K562 (cell line): Measurements from ENCODE around the gene PATL2. TPM values are rescaled to one million over a fixed set of nuclear protein-coding genes. Genes with fewer than 3 reads are reported as not detected.

ENCODE experiments used
- E2F4 ChIP-seq: sonication (generic); formaldehyde crosslinking; IDR thresholded peaks from 2 replicates; pipeline ENCODE4 v1.8.0; 2022; ENCODE audit warnings: mild to moderate bottlenecking, low read depth, missing genetic modification reagents
- ELK3 ChIP-seq: fragments of 450-650 bp; formaldehyde crosslinking; IDR thresholded peaks from 2 replicates; pipeline ENCODE4 v1.4.0; 2020; ENCODE audit warnings: mild to moderate bottlenecking
- HES1 ChIP-seq: fragments of 450-650 bp; IDR thresholded peaks from 2 replicates; pipeline ENCODE4 v1.6.1; 2016; ENCODE audit warnings: low read depth, mild to moderate bottlenecking, moderate library complexity
- HINFP ChIP-seq: fragments of 450-650 bp; conservative IDR thresholded peaks from 2 replicates; pipeline ENCODE4 v1.6.1; 2016; ENCODE audit warnings: missing genetic modification characterization, low read depth, mild to moderate bottlenecking, control low read depth, missing compliant biosample characterization
- KAT8 ChIP-seq: fragments of 450-650 bp; IDR thresholded peaks from 2 replicates; pipeline ENCODE4 v1.6.1; 2016; ENCODE audit warnings: low read depth, mild to moderate bottlenecking
- MCM3 ChIP-seq: fragments of 450-650 bp; IDR thresholded peaks from 2 replicates; pipeline ENCODE4 v1.6.1; 2016
- MECOM ChIP-seq: fragments of 250-450 bp; sonication (Bioruptor Pico); IDR thresholded peaks from 2 replicates; pipeline ENCODE4 v1.8.0; 2022; ENCODE audit warnings: inconsistent platforms
- MEIS2 ChIP-seq: fragments of 450-650 bp; IDR thresholded peaks from 2 replicates; pipeline ENCODE4 v1.6.1; 2014; ENCODE audit warnings: mild to moderate bottlenecking; ENCODE audit not compliant: partially characterized antibody
- NR0B1 ChIP-seq: fragments of 450-650 bp; IDR thresholded peaks from one replicate; pipeline ENCODE4 v1.6.1; 2018; ENCODE audit warnings: mild to moderate bottlenecking, moderate library complexity; ENCODE audit not compliant: partially characterized antibody
- NR2C2 ChIP-seq, 2 experiments: fragments of 200-800 bp in 1 of 2; sonication (Bioruptor generic) in 1 of 2; sonication (generic) in 1 of 2; formaldehyde crosslinking in 1 of 2; IDR thresholded peaks; 2 replicates each; pipeline versions ENCODE4 v1.6.1 to v1.8.0; 2016 to 2022; ENCODE audit warnings: mild to moderate bottlenecking in 1 of 2, missing compliant biosample characterization in 1 of 2, missing genetic modification characterization in 1 of 2, missing genetic modification reagents in 1 of 2
- POLR2AphosphoS5 ChIP-seq: IDR thresholded peaks from 2 replicates; pipeline ENCODE4 v1.6.1; 2011; ENCODE audit warnings: mild to moderate bottlenecking, low read depth, low read length, moderate library complexity; ENCODE audit not compliant: control insufficient read depth, insufficient read depth
- RB1 ChIP-seq: fragments of 450-650 bp; IDR thresholded peaks from 2 replicates; pipeline ENCODE4 v1.6.1; 2017; ENCODE audit warnings: low read depth, mild to moderate bottlenecking
- SIN3B ChIP-seq: fragments of 450-650 bp; IDR thresholded peaks from 2 replicates; pipeline ENCODE4 v1.6.1; 2017; ENCODE audit warnings: low read depth, mild to moderate bottlenecking, moderate library complexity
- SP1 ChIP-seq: sonication (generic); formaldehyde crosslinking; IDR thresholded peaks from 2 replicates; pipeline ENCODE4 v1.8.1; 2022; ENCODE audit warnings: mild to moderate bottlenecking, missing genetic modification reagents
- STAT5A ChIP-seq: IDR thresholded peaks from 2 replicates; pipeline ENCODE4 v1.6.1; 2012; ENCODE audit warnings: low read length, inconsistent platforms, borderline replicate concordance
- TAF15 ChIP-seq: fragments of 200-400 bp; formaldehyde crosslinking; IDR thresholded peaks from 2 replicates; pipeline ENCODE4 v1.6.1; 2017; ENCODE audit warnings: mild to moderate bottlenecking, low read depth, low read length, moderate library complexity
- TFAM ChIP-seq: fragments of 250-450 bp; sonication (Bioruptor Pico); conservative IDR thresholded peaks from 2 replicates; pipeline ENCODE4 v1.5.0; 2021; ENCODE audit warnings: mild to moderate bottlenecking, moderate library complexity
- ZFX ChIP-seq: sonication (generic); formaldehyde crosslinking; IDR thresholded peaks from 2 replicates; pipeline ENCODE4 v1.8.0; 2022; ENCODE audit warnings: mild to moderate bottlenecking, missing genetic modification reagents, moderate library complexity
- ZKSCAN1 ChIP-seq: fragments of 150-350 bp; IDR thresholded peaks from 2 replicates; pipeline ENCODE4 v1.6.1; 2016; ENCODE audit warnings: low read depth, low read length
- ZNF384 ChIP-seq: IDR thresholded peaks from 2 replicates; pipeline ENCODE4 v1.6.1; 2012; ENCODE audit warnings: low read depth, low read length, improper control_type of control experiment
- ZSCAN29 ChIP-seq: fragments of 450-650 bp; IDR thresholded peaks from 2 replicates; pipeline ENCODE4 v1.6.1; 2017
- polyA plus RNA-seq, 8 experiments: library from polyadenylated mRNA; depleted of rRNA in 4 of 8; stranded (reverse) in 5 of 8; unstranded in 3 of 8; fragments of >200 nt; fragmentation: Nextera tagmentation in 2 of 8; fragmentation: Illumina TruSeq in 1 of 8; extraction: Ambion mirVana in 2 of 8; extraction: Trizol in 1 of 8; gene quantifications; 2 replicates each; pipeline versions ENCODE4 v1.2.1 to v1.2.3, GENCODE V29; 2011 to 2014; ENCODE audit warnings: inconsistent platforms in 1 of 8, missing spikeins in 1 of 8
- total RNA-seq, 7 experiments: library from RNA; depleted of rRNA in 6 of 7; stranded (reverse); fragments of >200 nt in 6 of 7; fragmentation: Illumina TruSeq in 2 of 7; extraction: Trizol in 2 of 7; gene quantifications; 2 replicates each; pipeline versions ENCODE4 v1.2.1 to v1.2.3, GENCODE V29; 2011 to 2021; ENCODE audit warnings: low replicate concordance in 1 of 7

The PATL2 gene
- total and polyA plus RNA-seq, 9 of the 15 experiments (the other 6 are each of a cell fraction or from before 2014, with no cell fraction given) = 0.42 to 1.1 (median 0.86) TPM

- TF ChIP-seq ELK3 (CRISPR knock-in tag) (no peak), ZFX (CRISPR knock-in tag) (peak; percentile 100), RB1 (peak; percentile 69), HES1 (no peak), KAT8 (no peak), NR2C2 (CRISPR knock-in tag; IDR thresholded peaks at IDR 0.05) (peak; percentile 86; the same call in 1 of the 2 replicates), NR2C2 (tag; IDR thresholded peaks at IDR 0.05) (peak; percentile 84), E2F4 (CRISPR knock-in tag) (peak; percentile 88; the same call in 1 of the 2 replicates), ZKSCAN1 (peak; percentile 81; the same call in 1 of the 2 replicates), TAF15 (no peak), MCM3 (no peak), TFAM (no peak), ZNF384 (peak; percentile 29; the same call in 1 of the 2 replicates), HINFP (tag) (0 out of 2 replicates have a peak, but pooled peaks have one; percentile 38), MEIS2 (peak; percentile 86), NR0B1 (no peak), SIN3B (peak; percentile 88; the same call in 1 of the 2 replicates), POLR2AphosphoS5 (peak; percentile 79), MECOM (peak; percentile 76), ZSCAN29 (no peak), SP1 (peak; percentile 86), STAT5A (no peak)
Measured at GRCh38 chr15:44663410-44664308, 47.5 kb downstream of the PATL2 start, which contains the start of gene SPG11 (continued).
